ENCODE data around the gene TTC4. TPM values are rescaled to one million over a fixed set of nuclear protein-coding genes. Genes with fewer than 3 reads are reported as not detected.

TTC4 gene
- total RNA-seq, 4 donors from 2014 or later = 11.2 to 38.6 (median 14.3) TPM

GRCh38 chr1:54695764-54696163 is 19.9 kb upstream of the TTC4 start:
- no peak overlapping the region for H3K4me3 ChIP-seq
- no peaks in the 10 kb centered on the region for H3K27me3 ChIP-seq
- TF ChIP-seq EP300 (IDR thresholded peaks at IDR 0.05) (no peak), CTCF (IDR thresholded peaks at IDR 0.05) (no peak), POLR2AphosphoS5 (IDR thresholded peaks at IDR 0.05) (no peak), POLR2A (IDR thresholded peaks at IDR 0.05) (no peak)
- no peaks in the 10 kb centered on the region for H3K4me1 ChIP-seq
- no peaks in the 10 kb centered on the region for H3K9me3 ChIP-seq
- WGBS, 2 donors (ENCODE audit: low coverage in 1 of 2) = 71 to 90% methylated on average over 1 of the region's 1 CpG
- no peak for ATAC-seq
- no peak overlapping the region for H3K27ac ChIP-seq
- H3K36me3 ChIP-seq = peaks cover 0 to 57% of the 10 kb centered on the region in 2 donors

GRCh38 chr1:54696262-54696661 is 19.4 kb upstream of the TTC4 start:
- Histone ChIP-seq H3K27ac (no peak overlapping the region), H3K4me1 (no peaks in the 10 kb centered on the region), H3K9me3 (no peaks in the 10 kb centered on the region), H3K36me3 (peaks cover 0 to 62% of the 10 kb centered on the region in 2 donors), H3K27me3 (no peaks in the 10 kb centered on the region), H3K4me3 (no peak overlapping the region)
- ATAC-seq = no peak
- TF ChIP-seq EP300 (IDR thresholded peaks at IDR 0.05) (no peak), POLR2AphosphoS5 (IDR thresholded peaks at IDR 0.05) (no peak), CTCF (IDR thresholded peaks at IDR 0.05) (no peak), POLR2A (IDR thresholded peaks at IDR 0.05) (no peak)
- 76% methylated on average over 3 of the region's 3 CpGs for WGBS, 2 donors (ENCODE audit: low coverage in 1 of 2)

- Histone ChIP-seq H3K9me3 (no peaks in the 10 kb centered on the region), H3K27ac (no peak overlapping the region), H3K36me3 (peaks cover 0 to 68% of the 10 kb centered on the region in 2 donors), H3K4me1 (no peaks in the 10 kb centered on the region), H3K4me3 (no peak overlapping the region), H3K27me3 (no peaks in the 10 kb centered on the region)
- WGBS, 2 donors (ENCODE audit: low coverage in 1 of 2) = 81 to 89% methylated on average over 6 of the region's 6 CpGs
- no peak for ATAC-seq
- TF ChIP-seq EP300 (IDR thresholded peaks at IDR 0.05) = no peak
- no peak for TF ChIP-seq POLR2A (IDR thresholded peaks at IDR 0.05)
- no peak for TF ChIP-seq POLR2AphosphoS5 (IDR thresholded peaks at IDR 0.05)
- no peak for TF ChIP-seq CTCF (IDR thresholded peaks at IDR 0.05)
These were observed 17.8 kb upstream of the TTC4 start for GRCh38 chr1:54697896-54698295.

GRCh38 chr1:54698346-54698745 is 17.3 kb upstream of the TTC4 start:
- WGBS, 2 donors (ENCODE audit: low coverage in 1 of 2) = 0 to 54% methylated on average over 1 to 5 of the region's 8 CpGs
- H3K4me3 ChIP-seq = no peak overlapping the region
- H3K4me1 ChIP-seq = no peaks in the 10 kb centered on the region
- no peak for ATAC-seq
- no peak for TF ChIP-seq POLR2A (IDR thresholded peaks at IDR 0.05)
- no peak for TF ChIP-seq EP300 (IDR thresholded peaks at IDR 0.05)
- TF ChIP-seq POLR2AphosphoS5 (IDR thresholded peaks at IDR 0.05) = no peak
- TF ChIP-seq CTCF (IDR thresholded peaks at IDR 0.05) = no peak
- H3K9me3 ChIP-seq = no peaks in the 10 kb centered on the region
- H3K27ac ChIP-seq = no peak overlapping the region
- H3K27me3 ChIP-seq = no peaks in the 10 kb centered on the region
- peaks cover 0 to 70% of the 10 kb centered on the region in 2 donors for H3K36me3 ChIP-seq

- Histone ChIP-seq H3K27me3 (no peaks in the 10 kb centered on the region), H3K4me3 (no peak overlapping the region), H3K9me3 (no peaks in the 10 kb centered on the region), H3K4me1 (no peaks in the 10 kb centered on the region), H3K27ac (no peak overlapping the region), H3K36me3 (peaks cover 0 to 64% of the 10 kb centered on the region in 2 donors)
- no peak for ATAC-seq
- TF ChIP-seq EP300 (IDR thresholded peaks at IDR 0.05) = no peak
- no peak for TF ChIP-seq CTCF (IDR thresholded peaks at IDR 0.05)
- no peak for TF ChIP-seq POLR2AphosphoS5 (IDR thresholded peaks at IDR 0.05)
- no peak for TF ChIP-seq POLR2A (IDR thresholded peaks at IDR 0.05)
- 90% methylated on average over 8 of the region's 11 CpGs; no CpG with 5 or more reads in 1 of the 2 donors for WGBS, 2 donors (ENCODE audit: low coverage in 1 of 2)
These were observed 15.6 kb upstream of the TTC4 start for GRCh38 chr1:54699936-54700525.
